Jurkat, Clone E6-1 (cell line): Measurements from ENCODE around the gene NUTF2.
A peak's percentile ranks its signal among the peaks of the same experiment; 100 is the strongest.
"Not testable (repeated sequence)": the region's sequence is repeated elsewhere in the genome, so short reads cannot be mapped to it uniquely, and the experiment has no call there.

ENCODE experiments used
- DNase-seq: peaks from one replicate; pipeline ENCODE4 v3.0.0-alpha.2; 2011; ENCODE audit warnings: low read depth, low spot score
- H3K4me3 ChIP-seq: 2 replicates; pipeline ENCODE4 v1.5.1; 2011; ENCODE audit warnings: mild to moderate bottlenecking, low read length, control low read depth, moderate library complexity

Gene NUTF2

GRCh38 chr16:67833415-67834241, 13.1 kb upstream of the NUTF2 start:
- DNase-seq = peak; percentile 85
- H3K4me3 ChIP-seq = peak overlapping the region; percentile 68

- DNase-seq = no peak
- peak overlapping the region; percentile 68 for H3K4me3 ChIP-seq
Measured at GRCh38 chr16:67834242-67834614, 12.5 kb upstream of the NUTF2 start.

GRCh38 chr16:67837190-67837589, 9.5 kb upstream of the NUTF2 start:
- not testable (repeated sequence) for H3K4me3 ChIP-seq, DNase-seq

GRCh38 chr16:67837811-67838210, 8.9 kb upstream of the NUTF2 start:
- H3K4me3 ChIP-seq = no peak overlapping the region
- DNase-seq = no peak

GRCh38 chr16:67841198-67841815, 5.4 kb upstream of the NUTF2 start:
- DNase-seq = no peak
- peak overlapping the region; percentile 81 for H3K4me3 ChIP-seq

GRCh38 chr16:67841816-67842508, 4.8 kb upstream of the NUTF2 start, which contains the start of gene THAP11:
THAP11 (plus strand) TSS chr16:67842320; CDS start chr16:67842555, 235 bp downstream.
- peak within 1 kb of the TSS; percentile 81 for H3K4me3 ChIP-seq
- DNase-seq = peak; percentile 95

- peak; percentile 27 for DNase-seq
- peak overlapping the region; percentile 81 for H3K4me3 ChIP-seq
Measured at GRCh38 chr16:67842509-67843342, 4.0 kb upstream of the NUTF2 start.

GRCh38 chr16:67843343-67843765, 3.4 kb upstream of the NUTF2 start:
- peak overlapping the region; percentile 81 for H3K4me3 ChIP-seq
- peak; percentile 50 for DNase-seq

- H3K4me3 ChIP-seq = no peak overlapping the region
- no peak for DNase-seq
Measured at GRCh38 chr16:67844497-67844896, 2.2 kb upstream of the NUTF2 start.

- peak overlapping the region; percentile 92 for H3K4me3 ChIP-seq
- no peak for DNase-seq
Measured at GRCh38 chr16:67845291-67846062, 1.3 kb upstream of the NUTF2 start.

GRCh38 chr16:67846063-67846319, 742 bp upstream of the NUTF2 start:
- peak overlapping the region; percentile 92 for H3K4me3 ChIP-seq
- no peak for DNase-seq

GRCh38 chr16:67847064-67847861, 530 bp downstream of the NUTF2 start, which contains the start of gene CENPT:
CENPT (minus strand) TSS chr16:67847693; CDS start chr16:67833859, 13,834 bp downstream.
- no peak for DNase-seq
- H3K4me3 ChIP-seq = peak within 1 kb of the TSS; percentile 92

- no peak for DNase-seq
- H3K4me3 ChIP-seq = peak overlapping the region; percentile 92
Measured at GRCh38 chr16:67848118-67848517, 1.4 kb downstream of the NUTF2 start.

- no peak for DNase-seq
- H3K4me3 ChIP-seq = no peak overlapping the region
Measured at GRCh38 chr16:67853670-67854069, 6.9 kb downstream of the NUTF2 start.

GRCh38 chr16:67855789-67856188, 9.1 kb downstream of the NUTF2 start:
- DNase-seq = no peak
- H3K4me3 ChIP-seq = no peak overlapping the region

- H3K4me3 ChIP-seq = no peak overlapping the region
- no peak for DNase-seq
Measured at GRCh38 chr16:67856927-67857546, 10.3 kb downstream of the NUTF2 start.

- no peak for DNase-seq
- no peak overlapping the region for H3K4me3 ChIP-seq
Measured at GRCh38 chr16:67857547-67858233, 11.0 kb downstream of the NUTF2 start.
